Activated naive CD8-positive, alpha-beta T cell treated with anti-CD3 and anti-CD28 coated beads, Interleukin-2, amount 50 U/mL, for 24 hours (primary cell): Measurements from ENCODE around the gene GLYATL1B.
A peak's percentile ranks its signal among the peaks of the same experiment; 100 is the strongest.
"Not testable (repeated sequence)": the region's sequence is repeated elsewhere in the genome, so short reads cannot be mapped to it uniquely, and the experiment has no call there.

Experiments used
- ATAC-seq: fragments of 150-1000 bp; cut with Tn5 transposase; one replicate; pipeline ENCODE4 v1.10.0; 2021
- DNase-seq: peaks from one replicate; pipeline ENCODE4 v3.0.0; 2021
- H3K27ac Mint-ChIP-seq: one replicate; pipeline ENCODE4 v1.8.0; 2021; ENCODE audit warnings: mild to moderate bottlenecking, mixed read lengths
- H3K27me3 Mint-ChIP-seq: one replicate; pipeline ENCODE4 v1.8.0; 2021; ENCODE audit warnings: mixed read lengths
- H3K36me3 Mint-ChIP-seq: one replicate; pipeline ENCODE4 v1.8.0; 2021; ENCODE audit warnings: low read depth, mixed read lengths
- H3K4me1 Mint-ChIP-seq: one replicate; pipeline ENCODE4 v1.8.0; 2021; ENCODE audit warnings: mixed read lengths
- H3K4me3 Mint-ChIP-seq: one replicate; pipeline ENCODE4 v1.8.0; 2021; ENCODE audit warnings: mild to moderate bottlenecking, moderate library complexity, mixed read lengths
- H3K9me3 Mint-ChIP-seq: one replicate; pipeline ENCODE4 v1.8.0; 2021; ENCODE audit warnings: mixed read lengths

GLYATL1B gene

DNA sequence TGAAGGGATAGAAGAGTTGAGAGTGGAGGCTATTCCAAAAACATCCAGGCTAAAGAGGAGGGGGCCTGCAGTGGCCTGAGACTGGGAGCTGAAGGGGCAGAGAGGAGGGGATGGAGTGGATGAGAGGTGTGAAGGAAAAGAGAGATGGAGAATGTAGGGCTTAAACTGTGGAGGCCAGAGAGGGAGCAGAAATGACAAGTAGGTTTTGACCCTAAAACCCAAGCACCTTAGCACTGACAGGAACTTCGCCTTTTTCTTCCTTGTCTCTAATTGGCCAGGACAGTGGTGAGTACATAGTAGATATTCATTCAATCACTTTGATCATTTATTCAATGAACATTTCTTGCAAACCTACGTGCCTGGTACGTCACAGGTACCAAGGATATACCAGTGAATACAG, 28.2 kb downstream of the GLYATL1B start:
- Mint-ChIP-seq H3K4me1 (no peaks in the 10 kb centered on the region), H3K4me3 (no peak overlapping the region), H3K9me3 (peaks cover 16% of the 10 kb centered on the region), H3K27me3 (no peaks in the 10 kb centered on the region), H3K36me3 (peaks cover 85% of the 10 kb centered on the region), H3K27ac (no peak overlapping the region)
- DNase-seq (no peak), ATAC-seq (no peak)

DNA sequence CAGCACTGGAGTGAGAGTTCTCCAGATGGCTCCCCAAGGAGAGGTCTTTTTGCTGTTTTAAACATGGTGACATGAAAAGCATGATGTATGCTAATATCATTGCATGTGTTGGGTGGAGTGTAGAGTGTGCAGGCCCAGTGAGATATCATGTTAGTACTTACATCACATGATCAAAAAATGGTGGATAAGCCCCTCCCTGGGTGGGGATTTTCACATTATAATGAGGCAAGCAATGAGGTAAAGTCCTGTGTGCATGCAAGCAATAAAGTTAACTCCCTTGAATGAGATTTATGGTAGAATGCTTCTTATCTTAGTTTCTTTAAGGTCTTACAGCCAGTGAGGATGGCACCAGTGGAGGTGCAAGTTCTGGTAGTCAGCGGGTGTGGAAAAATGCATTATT, 29.4 kb downstream of the GLYATL1B start:
- no peaks in the 10 kb centered on the region for H3K27me3 Mint-ChIP-seq
- H3K9me3 Mint-ChIP-seq: peaks cover 16% of the 10 kb centered on the region
- no peak overlapping the region for H3K27ac Mint-ChIP-seq
- H3K4me3 Mint-ChIP-seq: no peak overlapping the region
- no peak for ATAC-seq
- peaks cover 79% of the 10 kb centered on the region for H3K36me3 Mint-ChIP-seq
- no peak for DNase-seq
- no peaks in the 10 kb centered on the region for H3K4me1 Mint-ChIP-seq

DNA sequence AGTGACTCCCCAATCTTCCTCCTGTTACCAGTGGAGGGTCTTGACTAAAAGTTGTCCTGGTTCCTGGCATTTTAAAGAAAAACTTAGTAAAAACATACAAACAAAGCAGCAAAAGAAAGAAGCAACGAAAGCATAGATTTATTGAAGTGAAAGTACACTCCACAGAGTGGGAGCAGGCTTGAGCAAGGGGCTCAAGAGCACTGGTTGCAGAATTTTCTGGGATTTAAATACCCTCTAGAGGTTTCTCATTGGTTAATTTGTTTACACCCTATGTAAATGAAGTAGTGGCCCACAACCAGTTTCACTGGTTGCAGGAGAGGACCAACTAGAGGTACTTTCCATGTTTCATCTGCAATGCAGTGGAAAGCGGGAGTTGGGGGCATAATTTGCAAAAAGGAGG, 31.7 kb downstream of the GLYATL1B start:
- H3K27ac Mint-ChIP-seq: no peak overlapping the region
- no peak for ATAC-seq
- no peaks in the 10 kb centered on the region for H3K27me3 Mint-ChIP-seq
- H3K4me3 Mint-ChIP-seq: no peak overlapping the region
- no peak for DNase-seq
- H3K9me3 Mint-ChIP-seq: peaks cover 16% of the 10 kb centered on the region
- peaks cover 70% of the 10 kb centered on the region for H3K36me3 Mint-ChIP-seq
- no peaks in the 10 kb centered on the region for H3K4me1 Mint-ChIP-seq

DNA sequence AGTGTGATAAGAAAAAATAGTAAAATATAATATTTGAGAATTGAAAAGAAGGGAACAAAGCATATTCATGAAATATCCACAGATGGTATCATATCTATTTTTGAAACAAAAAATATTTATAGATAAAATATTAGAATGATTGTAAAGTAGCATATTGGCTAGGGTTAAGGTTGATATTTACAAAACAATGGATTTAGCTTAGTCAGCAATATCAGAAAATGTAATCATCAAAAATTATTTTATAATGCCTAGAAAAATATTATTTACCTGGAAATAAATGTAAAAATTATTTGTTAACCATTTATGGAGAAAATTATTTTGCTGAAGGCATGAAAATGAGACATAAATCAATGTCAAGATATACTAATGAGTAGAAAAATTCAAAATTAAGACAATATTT, 33.7 kb downstream of the GLYATL1B start:
- Mint-ChIP-seq H3K27ac (no peak overlapping the region), H3K4me1 (no peaks in the 10 kb centered on the region), H3K36me3 (peaks cover 62% of the 10 kb centered on the region), H3K4me3 (no peak overlapping the region), H3K27me3 (no peaks in the 10 kb centered on the region), H3K9me3 (peaks cover 16% of the 10 kb centered on the region)
- DNase-seq: no peak
- ATAC-seq: no peak

DNA sequence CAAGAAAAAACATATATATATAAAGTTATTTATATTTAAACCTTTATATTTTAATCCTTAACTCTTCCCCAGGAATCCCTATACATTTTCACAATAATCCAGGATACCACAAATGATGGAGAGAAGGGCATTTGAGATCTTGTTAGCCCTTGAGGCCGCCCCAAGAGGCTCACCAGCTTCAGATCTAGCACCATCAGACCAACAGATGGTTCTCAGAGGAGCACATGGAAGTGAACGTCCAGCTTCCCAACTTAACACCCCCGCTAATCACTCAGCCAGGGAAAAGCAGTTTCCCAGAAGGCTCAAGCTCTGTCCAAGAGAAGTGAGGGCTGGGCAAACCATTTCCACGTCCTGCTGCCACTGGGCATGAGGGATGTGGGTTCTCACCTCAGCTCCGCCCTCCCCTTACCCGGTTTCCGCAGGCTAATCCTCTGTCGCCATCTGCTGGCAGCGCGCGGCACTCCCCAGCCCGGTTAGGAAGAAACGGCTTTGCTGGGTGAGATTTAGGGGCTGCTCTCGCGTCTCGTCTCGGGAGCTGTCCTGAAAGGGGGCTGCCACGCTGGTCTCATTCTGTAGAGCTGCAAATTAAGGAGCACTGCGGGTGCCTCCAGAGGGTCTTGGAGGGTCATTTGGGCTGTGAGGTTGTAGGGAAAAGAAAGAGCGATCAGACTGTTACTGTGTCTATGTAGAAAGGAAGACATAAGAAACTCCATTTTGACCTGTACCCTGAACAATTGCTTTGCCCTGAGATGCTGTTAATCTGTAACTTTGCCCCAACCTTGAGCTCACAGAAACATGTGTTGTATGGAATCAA, 49.7 kb downstream of the GLYATL1B start:
- Mint-ChIP-seq H3K36me3 (peaks cover 35% of the 10 kb centered on the region), H3K9me3 (peaks cover 13% of the 10 kb centered on the region), H3K27me3 (no peaks in the 10 kb centered on the region)

DNA sequence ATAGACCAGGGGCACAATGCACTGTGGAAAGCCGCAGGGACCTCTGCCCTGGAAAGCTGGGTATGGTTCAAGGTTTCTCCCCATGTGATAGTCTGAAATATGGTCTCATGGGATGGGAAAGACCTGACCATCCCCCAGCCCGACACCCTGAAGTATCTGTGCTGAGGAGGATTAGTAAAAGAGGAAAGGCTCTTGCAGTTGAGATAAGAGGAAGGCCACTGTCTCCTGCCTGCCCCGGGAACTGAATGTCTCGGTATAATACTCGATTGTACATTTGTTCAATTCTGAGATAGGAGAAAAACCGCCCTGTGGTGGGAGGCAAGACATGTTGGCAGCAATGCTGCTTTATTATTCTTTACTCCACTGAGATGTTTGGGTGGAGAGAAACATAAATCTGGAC, 50.4 kb downstream of the GLYATL1B start:
- not testable (repeated sequence) for H3K27me3 Mint-ChIP-seq, ATAC-seq, DNase-seq, H3K27ac Mint-ChIP-seq, H3K4me3 Mint-ChIP-seq, H3K9me3 Mint-ChIP-seq
- peaks cover 15% of the 10 kb centered on the region for H3K4me1 Mint-ChIP-seq
- H3K36me3 Mint-ChIP-seq: peaks cover 28% of the 10 kb centered on the region

More for the DNA sequence above, 49.7 kb downstream of the GLYATL1B start:
- DNase-seq (peak; percentile 92), ATAC-seq (peak; percentile 97)
- H3K4me3 Mint-ChIP-seq: no peak overlapping the region
- no peak overlapping the region for H3K27ac Mint-ChIP-seq
- H3K4me1 Mint-ChIP-seq: peaks cover 8% of the 10 kb centered on the region

DNA sequence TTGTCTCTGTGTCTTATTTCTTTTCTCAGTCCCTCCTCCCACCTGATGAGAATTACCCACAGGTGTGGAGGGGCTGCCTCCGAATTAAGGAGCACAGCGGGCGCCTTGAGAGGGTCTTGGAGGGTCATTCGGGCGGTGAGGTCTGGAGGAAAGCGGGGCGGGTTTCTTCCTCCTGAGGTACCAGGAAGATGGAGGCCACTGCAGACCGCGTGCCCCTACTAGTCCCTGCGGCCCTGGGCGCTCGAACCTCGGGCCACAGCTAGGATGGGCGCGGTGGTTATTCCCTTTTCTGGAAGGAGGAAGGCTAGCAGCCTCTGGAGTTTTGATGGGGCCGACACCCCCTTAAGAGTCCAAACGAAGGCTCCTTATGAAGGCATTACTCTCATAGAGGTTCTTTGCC, 51.1 kb downstream of the GLYATL1B start:
- DNase-seq: no peak
- H3K4me1 Mint-ChIP-seq: peaks cover 22% of the 10 kb centered on the region
- ATAC-seq: no peak
- H3K4me3 Mint-ChIP-seq: no peak overlapping the region
- no peak overlapping the region for H3K27ac Mint-ChIP-seq
- H3K27me3 Mint-ChIP-seq: no peaks in the 10 kb centered on the region
- peaks cover 23% of the 10 kb centered on the region for H3K36me3 Mint-ChIP-seq
- peaks cover 7% of the 10 kb centered on the region for H3K9me3 Mint-ChIP-seq

DNA sequence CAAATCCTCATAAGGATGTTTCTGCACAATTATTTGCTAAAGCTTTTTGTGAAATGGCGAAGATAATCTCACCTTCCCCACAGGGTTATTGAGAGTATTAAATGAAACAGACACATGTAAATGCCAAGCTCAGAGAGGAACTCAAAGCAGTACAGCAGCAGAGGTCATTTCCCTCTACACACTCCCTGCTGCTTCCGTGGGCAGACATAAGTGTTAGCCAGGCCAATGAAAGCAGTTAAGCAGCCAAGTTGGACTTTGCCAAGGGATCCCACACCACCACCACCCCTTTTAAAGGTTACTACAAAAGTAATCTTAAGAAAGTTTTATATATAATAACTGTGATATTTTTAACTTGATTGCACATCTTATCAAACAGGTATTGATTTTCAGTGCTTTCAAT, 52.5 kb downstream of the GLYATL1B start:
- Mint-ChIP-seq H3K27me3 (no peaks in the 10 kb centered on the region), H3K9me3 (no peaks in the 10 kb centered on the region), H3K4me3 (no peak overlapping the region), H3K4me1 (peaks cover 34% of the 10 kb centered on the region), H3K36me3 (peaks cover 9% of the 10 kb centered on the region), H3K27ac (no peak overlapping the region)
- no peak for ATAC-seq
- no peak for DNase-seq

DNA sequence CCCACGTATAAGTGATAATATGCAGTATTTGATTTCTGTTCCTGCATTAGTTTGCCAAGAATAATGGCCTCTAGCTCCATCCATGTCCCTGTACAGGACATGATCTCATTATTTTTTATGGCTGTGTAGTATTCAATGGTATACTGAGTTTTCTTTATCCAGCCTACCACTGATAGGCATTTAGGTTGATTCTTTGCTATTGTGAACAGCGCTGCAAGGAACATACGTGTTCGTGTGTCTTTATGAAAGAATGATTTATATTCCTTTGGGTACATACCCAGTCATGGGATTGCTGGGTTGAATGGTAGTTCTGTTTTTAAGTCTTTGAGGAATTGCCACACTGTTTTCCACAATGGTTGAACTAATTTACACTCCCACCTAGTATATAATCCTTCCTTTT, 55.1 kb downstream of the GLYATL1B start:
- Mint-ChIP-seq H3K4me1 (peaks cover 45% of the 10 kb centered on the region), H3K27ac (no peak overlapping the region), H3K27me3 (no peaks in the 10 kb centered on the region), H3K4me3 (peak overlapping the region; percentile 90), H3K36me3 (peaks cover 15% of the 10 kb centered on the region), H3K9me3 (no peaks in the 10 kb centered on the region)
- DNase-seq (no peak), ATAC-seq (no peak)

DNA sequence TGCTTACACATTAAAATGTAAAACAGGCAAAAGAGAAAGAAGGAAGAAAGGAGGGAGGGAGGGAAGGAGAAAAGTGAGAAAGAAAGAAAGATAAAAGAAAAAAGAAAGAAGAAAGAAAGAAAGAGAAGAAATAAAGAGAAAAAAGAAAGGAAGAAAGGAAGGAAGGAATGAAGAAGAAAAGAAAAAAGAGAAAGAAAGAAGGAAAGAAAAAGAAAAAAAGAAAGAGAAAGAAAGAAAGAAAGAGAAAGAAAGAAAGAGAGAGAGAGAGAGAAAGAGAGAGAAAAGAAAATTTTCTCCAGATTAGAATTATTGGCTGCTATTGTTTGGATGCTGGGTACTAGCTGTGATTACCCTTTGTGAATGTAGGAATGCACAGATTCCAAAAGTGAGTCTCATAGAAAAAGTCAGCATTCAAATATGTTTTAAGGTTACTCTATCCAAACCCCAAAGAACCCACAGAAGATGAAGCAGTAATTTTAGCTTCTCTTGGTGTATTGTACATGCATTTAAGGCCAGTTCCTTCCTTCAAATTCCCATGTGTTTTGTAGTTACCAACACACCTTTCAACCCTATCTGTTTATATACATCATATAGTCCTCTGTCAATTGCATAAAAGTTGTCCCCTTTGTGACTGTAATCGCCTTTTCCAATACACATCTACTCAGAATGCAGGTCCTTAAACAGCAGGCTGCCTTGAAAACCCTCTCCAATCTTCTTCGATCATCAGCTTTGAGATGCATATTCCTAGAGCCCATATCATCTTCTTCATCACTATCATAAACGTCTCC, 55.8 kb downstream of the GLYATL1B start:
- H3K4me3 Mint-ChIP-seq: peak overlapping the region; percentile 90
- no peak for DNase-seq
- peaks cover 51% of the 10 kb centered on the region for H3K4me1 Mint-ChIP-seq
- H3K36me3 Mint-ChIP-seq: peaks cover 21% of the 10 kb centered on the region
- peak overlapping the region; percentile 88 for H3K27ac Mint-ChIP-seq
- ATAC-seq: no peak
- H3K9me3 Mint-ChIP-seq: no peaks in the 10 kb centered on the region
- H3K27me3 Mint-ChIP-seq: no peaks in the 10 kb centered on the region

DNA sequence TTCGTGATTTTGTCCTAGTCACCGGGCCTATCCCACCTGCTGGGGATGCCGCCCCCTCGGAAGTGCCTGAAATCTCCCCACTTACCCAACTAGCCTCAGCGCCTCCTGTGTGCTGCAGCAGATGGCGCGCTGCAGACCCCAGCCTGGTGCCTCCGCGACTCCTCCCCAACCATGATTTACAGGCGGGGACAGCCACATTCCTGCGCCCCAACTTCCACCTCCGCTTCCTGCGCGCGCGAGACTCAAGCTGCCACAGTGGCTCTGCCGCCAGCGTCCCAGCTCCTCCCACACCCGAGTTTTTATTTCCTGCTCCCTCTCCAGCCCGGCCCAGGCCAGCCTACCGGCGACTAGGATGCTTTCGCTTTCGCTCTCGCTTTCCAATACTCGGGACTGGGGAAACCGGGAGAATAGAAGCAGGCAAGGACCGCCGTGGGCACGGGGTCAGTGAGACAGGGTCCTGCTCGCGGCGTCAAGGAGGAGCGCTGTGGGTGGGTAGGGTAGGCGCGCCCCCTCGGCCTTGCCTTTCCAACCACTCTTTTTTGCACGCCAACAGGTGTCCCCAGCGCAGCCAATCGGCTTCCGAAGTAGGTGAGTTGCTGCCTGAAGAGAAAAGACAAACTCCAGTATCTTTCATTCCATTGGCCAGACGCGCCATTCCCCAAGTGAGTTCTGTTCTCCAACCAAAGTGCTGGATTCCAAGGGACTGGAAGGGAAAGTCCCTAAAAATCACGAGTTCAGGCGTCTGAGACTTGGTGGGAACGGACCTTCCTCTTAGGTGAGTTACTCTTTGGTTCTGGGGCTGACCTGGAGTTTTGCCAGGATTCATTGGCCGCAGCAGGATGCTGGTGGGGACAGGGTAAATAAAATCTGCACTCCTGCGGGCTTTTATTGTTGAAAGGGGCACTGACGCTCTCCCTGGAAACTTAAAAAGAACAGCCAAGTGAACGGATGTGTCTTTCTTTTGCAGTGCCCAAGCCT, 56.7 kb downstream of the GLYATL1B start, which contains the start of gene FAM111A:
Gene FAM111A, plus strand, starts transcription at position 327 of the 978 bp plus-strand sequence. CDS start 6,017 bp downstream, outside the sequence.
- H3K4me1 Mint-ChIP-seq: peaks cover 61% of the 10 kb centered on the region
- ATAC-seq (peak; percentile 83), DNase-seq (peak; percentile 81)
- peak within 1 kb of the TSS; percentile 88 for H3K27ac Mint-ChIP-seq
- no peaks in the 10 kb centered on the region for H3K9me3 Mint-ChIP-seq
- peaks cover 30% of the 10 kb centered on the region for H3K36me3 Mint-ChIP-seq
- H3K4me3 Mint-ChIP-seq: peak within 1 kb of the TSS; percentile 90
- no peaks in the 10 kb centered on the region for H3K27me3 Mint-ChIP-seq

DNA sequence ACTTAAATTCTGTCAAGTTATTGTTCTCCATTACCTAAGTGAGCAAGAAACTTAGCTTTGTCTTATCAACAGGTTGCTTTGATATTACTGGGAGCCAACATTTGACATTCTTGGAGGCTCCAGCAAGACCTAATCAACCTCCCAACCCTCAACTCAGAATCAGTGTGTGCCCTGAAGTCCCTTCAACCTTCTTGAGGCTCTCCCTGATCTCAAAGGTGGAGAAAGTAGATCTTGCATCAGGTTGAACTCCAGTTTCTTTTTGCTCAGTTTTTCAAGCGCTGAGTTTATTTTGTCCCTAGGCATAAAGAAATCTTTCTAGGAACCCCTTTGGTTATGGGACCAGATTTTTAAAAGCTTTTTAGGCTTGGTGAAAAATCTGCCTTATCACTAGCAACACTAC, 58.0 kb downstream of the GLYATL1B start:
- peak overlapping the region; percentile 88 for H3K27ac Mint-ChIP-seq

More for the DNA sequence above, 58.0 kb downstream of the GLYATL1B start:
- DNase-seq (no peak), ATAC-seq (no peak)
- Mint-ChIP-seq H3K4me3 (peak overlapping the region; percentile 90), H3K4me1 (peaks cover 65% of the 10 kb centered on the region), H3K36me3 (peaks cover 39% of the 10 kb centered on the region), H3K27me3 (no peaks in the 10 kb centered on the region), H3K9me3 (no peaks in the 10 kb centered on the region)
